GM12873 (cell line): Measurements from ENCODE around the gene MYL4.

Source experiments
- CTCF ChIP-seq: IDR thresholded peaks from 2 replicates; pipeline ENCODE4 v1.5.1; 2012; ENCODE audit warnings: low read depth, mild to moderate bottlenecking, moderate library complexity, low read length, control low read depth; ENCODE audit not compliant: insufficient read depth; ENCODE audit errors: missing control alignments

MYL4 gene

GRCh38 chr17:47203984-47204721 lies 5.0 kb upstream of the MYL4 start:
- TF ChIP-seq CTCF = no peak

- no peak for TF ChIP-seq CTCF
Measured at GRCh38 chr17:47204722-47205418, 4.3 kb upstream of the MYL4 start.

DNA sequence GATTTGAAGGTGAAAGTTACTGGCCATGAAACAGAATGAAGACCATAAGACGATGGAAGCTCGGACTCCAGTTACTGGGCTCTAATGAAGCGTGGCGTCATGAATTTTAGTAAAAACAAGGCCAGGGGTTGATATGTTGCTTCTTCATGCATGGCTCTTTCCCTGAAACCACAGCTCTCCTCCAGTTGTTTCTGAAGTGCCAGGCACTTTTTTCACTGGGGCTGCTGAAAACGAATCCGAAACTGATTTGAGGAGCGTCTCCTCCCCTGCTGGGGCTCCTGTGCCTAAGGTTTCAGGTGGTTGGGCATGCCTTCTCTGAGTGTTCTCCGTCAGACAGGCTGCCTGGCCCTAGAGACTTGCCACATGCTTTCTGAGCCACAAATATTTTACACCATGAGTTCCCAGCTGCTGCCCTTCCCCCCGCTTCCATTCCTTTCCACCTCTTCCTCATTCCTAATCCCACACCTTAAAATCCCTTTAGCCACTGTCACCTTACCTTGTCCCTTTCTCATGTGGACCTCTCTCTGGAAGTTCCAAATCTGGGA lies 3.7 kb upstream of the MYL4 start:
- no peak for TF ChIP-seq CTCF

GRCh38 chr17:47207143-47208067 lies 1.7 kb upstream of the MYL4 start:
- no peak for TF ChIP-seq CTCF

DNA sequence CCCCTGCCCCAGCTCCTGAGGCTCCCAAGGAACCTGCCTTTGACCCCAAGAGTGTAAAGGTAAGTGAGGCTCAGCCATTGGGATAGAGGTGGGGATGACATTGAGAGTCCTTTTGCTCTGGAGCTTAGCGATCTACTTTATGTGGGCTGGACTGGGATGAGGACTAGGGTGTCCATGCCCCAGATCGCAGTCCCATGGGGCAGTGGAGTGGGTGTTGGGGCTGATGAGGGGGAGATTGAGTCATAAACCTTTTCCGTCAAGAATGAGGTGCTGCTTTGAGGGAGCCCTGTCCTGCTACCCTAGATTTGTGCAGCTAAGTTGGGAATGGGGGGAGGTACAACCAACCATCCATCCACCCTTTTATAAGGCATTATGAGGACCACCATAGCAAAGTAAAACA lies 351 bp downstream of the MYL4 start:
- no peak for TF ChIP-seq CTCF

- no peak for TF ChIP-seq CTCF
Measured at GRCh38 chr17:47210105-47210504, 957 bp downstream of the MYL4 start.
